D721Med (cell line): ENCODE results near the gene CAP1.

Experiments used
- DNase-seq: peaks from one replicate; pipeline ENCODE4 v3.0.0; 2011; ENCODE audit warnings: low spot score; ENCODE audit not compliant: insufficient read length
- FAIRE-seq: peaks from 2 replicates; lab custom pipeline; 2011; peaks lifted over from hg19 to GRCh38; lab: Jason Lieb, UNC
- TF ChIP-seq, protein P1 (sequence below): IDR thresholded peaks from 2 replicates; pipeline ENCODE4 v1.5.1; 2012; ENCODE audit warnings: mild to moderate bottlenecking, control low read depth; ENCODE audit not compliant: insufficient read depth; ENCODE audit errors: missing control alignments

CAP1 gene

DNA sequence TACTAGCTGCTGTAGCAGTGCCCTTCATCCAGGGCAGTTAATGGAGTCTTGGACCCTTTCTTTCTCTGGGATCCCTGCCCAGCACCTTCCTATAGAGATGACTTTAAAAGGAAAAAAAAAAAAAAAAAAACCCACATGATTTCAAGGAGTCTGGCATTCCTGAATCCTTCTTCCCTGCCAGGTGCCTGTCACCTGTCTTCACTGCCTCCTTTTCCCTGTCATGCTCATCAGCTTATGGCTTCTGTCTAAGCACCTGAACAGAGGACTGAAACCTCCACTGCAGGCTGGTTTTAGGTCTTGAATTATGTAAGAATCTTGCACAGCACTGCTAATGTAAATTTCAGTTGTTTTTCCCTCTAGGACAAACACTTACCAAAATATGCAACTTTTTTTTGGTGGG, 31.6 kb downstream of the CAP1 start:
- DNase-seq, result no peak
- FAIRE-seq, result no peak

GRCh38 chr1:40073062-40073461, 32.5 kb downstream of the CAP1 start:
- TF ChIP-seq, protein P1, sequence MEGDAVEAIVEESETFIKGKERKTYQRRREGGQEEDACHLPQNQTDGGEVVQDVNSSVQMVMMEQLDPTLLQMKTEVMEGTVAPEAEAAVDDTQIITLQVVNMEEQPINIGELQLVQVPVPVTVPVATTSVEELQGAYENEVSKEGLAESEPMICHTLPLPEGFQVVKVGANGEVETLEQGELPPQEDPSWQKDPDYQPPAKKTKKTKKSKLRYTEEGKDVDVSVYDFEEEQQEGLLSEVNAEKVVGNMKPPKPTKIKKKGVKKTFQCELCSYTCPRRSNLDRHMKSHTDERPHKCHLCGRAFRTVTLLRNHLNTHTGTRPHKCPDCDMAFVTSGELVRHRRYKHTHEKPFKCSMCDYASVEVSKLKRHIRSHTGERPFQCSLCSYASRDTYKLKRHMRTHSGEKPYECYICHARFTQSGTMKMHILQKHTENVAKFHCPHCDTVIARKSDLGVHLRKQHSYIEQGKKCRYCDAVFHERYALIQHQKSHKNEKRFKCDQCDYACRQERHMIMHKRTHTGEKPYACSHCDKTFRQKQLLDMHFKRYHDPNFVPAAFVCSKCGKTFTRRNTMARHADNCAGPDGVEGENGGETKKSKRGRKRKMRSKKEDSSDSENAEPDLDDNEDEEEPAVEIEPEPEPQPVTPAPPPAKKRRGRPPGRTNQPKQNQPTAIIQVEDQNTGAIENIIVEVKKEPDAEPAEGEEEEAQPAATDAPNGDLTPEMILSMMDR, result no peak
- DNase-seq (no peak), FAIRE-seq (no peak)

More for the DNA sequence above, 31.6 kb downstream of the CAP1 start:
- TF ChIP-seq, protein P1, result no peak

DNA sequence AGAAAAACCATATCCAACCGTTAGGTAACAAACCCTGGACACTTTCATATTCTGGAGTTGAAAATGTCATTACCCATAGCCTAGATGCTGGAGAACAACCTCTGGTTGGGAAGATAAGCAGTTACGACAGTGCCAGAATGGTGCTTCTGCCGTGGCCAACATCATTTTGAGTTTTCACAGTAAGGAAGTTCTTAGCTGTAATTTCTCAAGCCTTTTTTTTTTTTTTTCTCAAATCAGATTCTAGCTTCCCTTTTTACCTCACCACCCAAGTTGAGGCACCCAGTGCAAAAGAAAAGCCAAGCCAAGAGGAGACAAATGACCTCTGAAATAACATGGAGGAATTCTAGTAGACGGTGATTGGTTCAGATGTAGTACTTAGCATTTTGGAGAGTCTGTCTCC, 34.7 kb downstream of the CAP1 start:
- no peak for FAIRE-seq
- TF ChIP-seq, protein P1, result no peak
- DNase-seq, result no peak

DNA sequence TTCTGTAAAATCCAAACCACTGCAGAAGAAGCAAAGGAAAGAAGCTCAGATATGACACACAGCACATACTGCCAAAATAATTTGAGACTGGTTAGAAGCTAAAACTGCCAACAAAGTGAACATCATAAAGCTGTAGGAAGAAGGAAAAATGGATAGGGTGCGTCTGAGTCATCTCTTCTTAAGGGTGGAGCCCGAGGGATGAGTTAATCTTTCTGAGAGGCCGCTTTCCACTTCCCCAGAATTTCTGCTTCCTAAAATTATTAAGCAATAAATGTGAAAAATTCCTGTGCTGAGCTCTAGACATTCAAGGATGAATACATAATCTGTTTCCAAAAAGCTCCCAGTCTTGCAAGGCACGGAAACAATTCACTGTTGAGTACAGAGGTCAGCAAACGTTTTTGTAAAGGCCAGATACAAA, 36.4 kb downstream of the CAP1 start:
- TF ChIP-seq, protein P1, result no peak
- FAIRE-seq, result no peak
- no peak for DNase-seq

DNA sequence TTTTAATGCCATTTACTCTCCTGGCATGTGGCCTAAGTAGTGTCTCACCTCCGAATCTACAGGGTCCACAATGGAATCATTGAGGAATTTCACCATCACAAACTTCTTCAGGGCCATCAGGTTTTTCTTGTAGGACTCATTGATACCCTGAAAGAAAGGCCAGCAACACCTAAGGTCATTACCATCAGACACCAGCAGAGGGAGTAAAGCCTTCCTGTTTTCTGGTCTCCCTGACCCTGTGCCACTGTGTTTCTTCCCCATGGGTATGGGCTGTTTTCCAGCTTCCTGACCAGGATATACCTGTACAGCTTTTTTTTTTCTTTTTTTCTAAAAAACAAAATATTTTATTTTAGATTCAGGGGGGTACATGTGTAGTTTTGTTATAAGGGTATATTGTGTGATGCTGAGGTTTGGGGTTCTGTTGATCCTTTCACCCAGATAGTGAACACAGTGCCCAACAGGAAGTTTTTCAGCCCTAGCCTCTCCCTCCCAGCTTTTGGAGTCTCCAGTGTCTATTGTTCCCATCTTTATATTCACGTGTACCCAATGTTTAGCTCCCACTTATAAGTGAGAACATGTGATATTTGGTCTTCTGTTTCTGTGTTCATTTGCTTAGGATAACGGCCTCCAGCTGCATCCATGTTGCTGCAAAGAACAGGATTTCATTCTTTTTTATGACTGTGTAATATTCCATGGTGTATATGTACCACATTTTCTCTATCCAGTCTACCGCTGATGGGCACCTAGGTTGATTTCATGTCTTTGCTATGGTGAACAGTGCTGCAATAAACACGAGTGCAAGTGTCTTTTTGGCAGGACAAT, 38.2 kb downstream of the CAP1 start:
- TF ChIP-seq, protein P1, result peak; percentile 63
- FAIRE-seq (no peak), DNase-seq (no peak)

DNA sequence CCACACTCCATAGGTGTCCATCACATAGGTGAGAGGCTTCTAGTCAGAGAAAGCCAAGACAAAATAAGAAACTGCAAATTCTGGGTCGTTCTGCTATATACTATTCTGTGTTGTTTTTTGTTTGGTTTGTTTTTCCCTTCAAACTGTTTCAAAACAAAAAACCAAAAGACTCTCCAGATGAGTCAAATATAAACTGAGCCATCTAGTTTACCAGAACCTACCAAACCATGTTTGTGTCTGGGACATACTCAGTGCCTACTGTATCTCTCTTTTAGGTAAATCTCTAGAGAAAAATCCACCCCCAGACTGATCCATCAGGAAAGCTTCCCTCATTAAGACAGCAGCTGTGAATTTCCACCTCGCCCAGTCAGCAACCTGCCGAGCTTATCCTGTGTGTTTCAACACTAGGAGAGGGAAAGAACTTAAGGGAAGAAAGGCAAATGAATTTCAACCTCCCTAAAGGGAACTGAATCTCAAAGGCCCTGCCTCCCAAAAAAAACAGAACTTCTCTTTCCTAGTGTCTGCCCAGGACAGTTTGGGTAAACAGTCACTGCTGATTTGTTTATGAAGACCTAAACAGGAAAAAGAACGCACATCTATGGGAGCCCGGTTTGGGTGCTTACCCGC, 39.4 kb downstream of the CAP1 start:
- DNase-seq, result no peak
- TF ChIP-seq, protein P1, result no peak
- FAIRE-seq, result no peak

DNA sequence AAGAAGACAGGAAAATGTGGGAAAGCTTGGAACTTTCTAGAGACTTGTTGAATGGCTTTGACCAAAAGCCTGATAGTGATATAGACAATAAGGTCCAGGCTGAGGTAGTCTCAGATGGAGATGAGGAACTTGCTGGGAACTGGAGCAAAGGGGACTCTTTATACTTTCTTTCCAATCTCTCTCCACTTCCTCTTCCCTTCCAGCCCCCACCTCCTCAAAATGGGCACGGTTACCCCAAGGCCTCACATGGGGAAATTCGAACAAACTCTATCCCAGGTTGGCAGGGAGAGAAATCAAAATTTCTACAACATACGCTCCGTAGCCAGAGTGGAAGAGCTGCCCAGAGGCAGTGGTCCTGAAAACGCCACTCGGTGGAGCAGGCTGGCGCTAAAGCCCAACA, 41.3 kb downstream of the CAP1 start:
- TF ChIP-seq, protein P1, result no peak
- FAIRE-seq (no peak), DNase-seq (no peak)
